H1 (cell line): ENCODE measurements around the gene SLC7A5. TPM values are rescaled to one million over a fixed set of nuclear protein-coding genes. Genes with fewer than 3 reads are reported as not detected.

Experiments used
- CTCF ChIA-PET: fragments of 300-600 bp; sonication (Branson Sonifier 250); formaldehyde crosslinking; loops from one replicate; lab custom pipeline; 2021; ENCODE audit not compliant: partially characterized antibody; lab: Charles Lee
- POLR2A ChIA-PET: fragments of 300-600 bp; sonication (Branson Sonifier 250); formaldehyde crosslinking; loops from one replicate; lab custom pipeline; 2021; ENCODE audit warnings: inconsistent platforms; ENCODE audit not compliant: partially characterized antibody; lab: Charles Lee
- DNase-seq, 2 experiments: peaks; one replicate each; pipeline versions ENCODE4 v3.0.0 to v3.0.0-alpha.2; 2010 to 2022; ENCODE audit warnings: low spot score in 2 of 2, low read depth in 1 of 2, mixed read lengths in 1 of 2
- FAIRE-seq: peaks from 2 replicates; lab custom pipeline; 2011; peaks lifted over from hg19 to GRCh38; lab: Jason Lieb, UNC
- H2AFZ ChIP-seq: 2 replicates; pipeline ENCODE4 v1.8.1; 2012; ENCODE audit warnings: low read length, inconsistent platforms
- H2AK5ac ChIP-seq: 2 replicates; pipeline ENCODE4 v1.6.1; 2013; ENCODE audit warnings: low read depth, low read length
- H2BK120ac ChIP-seq: replicated peaks from 2 replicates; pipeline ENCODE3; 2013; ENCODE audit warnings: low read depth, low read length, inconsistent platforms
- H2BK12ac ChIP-seq: 2 replicates; pipeline ENCODE4 v1.6.1; 2013; ENCODE audit warnings: low read depth, low read length
- H2BK15ac ChIP-seq: 2 replicates; pipeline ENCODE4 v1.6.1; 2013; ENCODE audit warnings: low read length
- H2BK20ac ChIP-seq: 2 replicates; pipeline ENCODE4 v1.6.1; 2013; ENCODE audit warnings: low read length
- H2BK5ac ChIP-seq: 2 replicates; pipeline ENCODE4 v1.6.1; 2013; ENCODE audit warnings: low read depth, low read length
- H3K14ac ChIP-seq: 2 replicates; pipeline ENCODE4 v1.6.1; 2013; ENCODE audit warnings: inconsistent platforms; ENCODE audit not compliant: insufficient read length
- H3K18ac ChIP-seq: 2 replicates; pipeline ENCODE4 v1.6.1; 2013; ENCODE audit warnings: low read length; ENCODE audit errors: extremely low read depth
- H3K23ac ChIP-seq: 2 replicates; pipeline ENCODE4 v1.6.1; 2013; ENCODE audit warnings: inconsistent platforms; ENCODE audit not compliant: insufficient read length
- H3K23me2 ChIP-seq: 2 replicates; pipeline ENCODE4 v1.6.1; 2013; ENCODE audit warnings: low read depth, low read length
- H3K27ac ChIP-seq: 2 replicates; pipeline ENCODE4 v1.6.1; 2011; ENCODE audit warnings: low read depth, low read length, inconsistent platforms
- H3K27me3 ChIP-seq, 4 experiments: replicated peaks in 1 of 4; 1 replicate in 1 of 4; 2 replicates in 3 of 4; pipeline versions ENCODE4 v1.6.1 to v1.8.1; 2011 to 2013; ENCODE audit warnings: low read length in 3 of 4, mild to moderate bottlenecking in 3 of 4, inconsistent platforms in 2 of 4, mixed read lengths in 2 of 4, moderate library complexity in 1 of 4; ENCODE audit not compliant: control insufficient read depth in 3 of 4, insufficient read depth in 3 of 4; ENCODE audit errors: extremely low read depth in 1 of 4
- H3K36me3 ChIP-seq, 4 experiments: 2 replicates each; pipeline versions ENCODE4 v1.6.1 to v1.8.1; 2011 to 2013; ENCODE audit warnings: mild to moderate bottlenecking in 4 of 4, low read length in 3 of 4, moderate library complexity in 2 of 4, control low read depth in 1 of 4, inconsistent platforms in 1 of 4; ENCODE audit not compliant: insufficient read depth in 4 of 4, control insufficient read depth in 2 of 4
- H3K4ac ChIP-seq: replicated peaks from 2 replicates; pipeline ENCODE3; 2013; ENCODE audit warnings: low read length, low read depth, mixed read lengths, inconsistent platforms; ENCODE audit not compliant: insufficient read length
- H3K4me1 ChIP-seq, 4 experiments: replicated peaks in 1 of 4; 1 replicate in 1 of 4; 2 replicates in 3 of 4; pipeline versions ENCODE4 v1.6.1 to v1.8.1; 2011 to 2013; ENCODE audit warnings: low read length in 3 of 4, inconsistent platforms in 2 of 4, mixed read lengths in 1 of 4; ENCODE audit not compliant: insufficient read depth in 4 of 4, control insufficient read depth in 3 of 4
- H3K4me2 ChIP-seq, 2 experiments: 2 replicates each; pipeline versions ENCODE4 v1.6.1 to v1.8.1; 2011 to 2013; ENCODE audit warnings: low read depth in 2 of 2, low read length in 2 of 2, control low read depth in 1 of 2, inconsistent platforms in 1 of 2, mild to moderate bottlenecking in 1 of 2; ENCODE audit not compliant: insufficient read depth in 1 of 2
- H3K4me3 ChIP-seq, 4 experiments: fragments of 200-600, 300-600 bp in 1 of 4; sonication (generic), shearing (Covaris generic), sonication (Bioruptor Twin) in 1 of 4; 2 replicates each; pipeline versions ENCODE4 v1.5.1 to v1.8.1; 2011 to 2016; ENCODE audit warnings: low read length in 4 of 4, low read depth in 3 of 4, control low read depth in 2 of 4, inconsistent platforms in 2 of 4, mild to moderate bottlenecking in 2 of 4, mixed read lengths in 1 of 4, moderate library complexity in 1 of 4; ENCODE audit not compliant: insufficient read depth in 2 of 4; ENCODE audit errors: extremely low read depth in 1 of 4
- H3K56ac ChIP-seq: replicated peaks from 2 replicates; pipeline ENCODE3; 2013; ENCODE audit warnings: low read depth, mild to moderate bottlenecking, mixed read lengths, low read length, inconsistent platforms; ENCODE audit not compliant: insufficient read length
- H3K79me1 ChIP-seq: 2 replicates; pipeline ENCODE4 v1.6.1; 2013; ENCODE audit warnings: low read depth, low read length, control low read depth
- H3K79me2 ChIP-seq, 2 experiments: 2 replicates each; pipeline versions ENCODE4 v1.6.1 to v1.8.1; 2012 to 2013; ENCODE audit warnings: low read length in 2 of 2, mild to moderate bottlenecking in 2 of 2, inconsistent platforms in 1 of 2; ENCODE audit not compliant: insufficient read depth in 2 of 2, control insufficient read depth in 1 of 2
- H3K9ac ChIP-seq, 4 experiments: replicated peaks in 1 of 4; 1 replicate in 1 of 4; 2 replicates in 3 of 4; pipeline versions ENCODE4 v1.6.1 to v1.8.1; 2011 to 2013; ENCODE audit warnings: low read depth in 3 of 4, low read length in 3 of 4, control low read depth in 2 of 4, mild to moderate bottlenecking in 2 of 4, moderate library complexity in 2 of 4, inconsistent platforms in 1 of 4; ENCODE audit errors: extremely low read depth in 1 of 4
- H3K9me3 ChIP-seq, 2 experiments: 2 replicates each; pipeline versions ENCODE4 v1.6.1 to v1.8.1; 2012 to 2013; ENCODE audit warnings: mild to moderate bottlenecking in 2 of 2, moderate library complexity in 2 of 2, control low read depth in 1 of 2, inconsistent platforms in 1 of 2, low read depth in 1 of 2, low read length in 1 of 2, mixed read lengths in 1 of 2; ENCODE audit not compliant: insufficient read depth in 2 of 2
- H4K20me1 ChIP-seq, 2 experiments: replicated peaks in 1 of 2; 2 replicates each; pipeline versions ENCODE3 to v1.8.1; 2011 to 2013; ENCODE audit warnings: inconsistent platforms in 2 of 2, low read length in 2 of 2, mild to moderate bottlenecking in 1 of 2; ENCODE audit not compliant: insufficient read depth in 2 of 2, control insufficient read depth in 1 of 2
- H4K5ac ChIP-seq: 2 replicates; pipeline ENCODE4 v1.6.1; 2013; ENCODE audit warnings: low read length, low read depth, mixed read lengths, inconsistent platforms; ENCODE audit not compliant: insufficient read length
- H4K8ac ChIP-seq: 2 replicates; pipeline ENCODE4 v1.8.0; 2013; ENCODE audit warnings: mild to moderate bottlenecking, moderate library complexity, low read length, inconsistent platforms; ENCODE audit not compliant: insufficient read depth; ENCODE audit errors: extremely low read depth
- H4K91ac ChIP-seq: replicated peaks from 2 replicates; pipeline ENCODE3; 2013; ENCODE audit warnings: low read length, mixed read lengths, inconsistent platforms; ENCODE audit not compliant: insufficient read length
- EZH2 ChIP-seq: fragments of 200-600 bp; sonication (generic); IDR thresholded peaks from 2 replicates; pipeline ENCODE4 v1.7.1; 2012; ENCODE audit warnings: low read depth, mild to moderate bottlenecking, moderate library complexity, low read length, inconsistent platforms; ENCODE audit not compliant: severe bottlenecking
- POLR2A ChIP-seq, 2 experiments: IDR thresholded peaks; 1 replicate in 1 of 2; 2 replicates in 1 of 2; pipeline ENCODE4 v1.6.1; 2011; ENCODE audit warnings: low read depth in 2 of 2, low read length in 2 of 2, mild to moderate bottlenecking in 2 of 2; ENCODE audit errors: control extremely low read depth in 1 of 2
- RFX5 ChIP-seq: IDR thresholded peaks from 2 replicates; pipeline ENCODE4 v1.6.1; 2011; ENCODE audit warnings: low read depth, low read length, improper control_type of control experiment, borderline replicate concordance
- SRF ChIP-seq: IDR thresholded peaks from 2 replicates; pipeline ENCODE4 v1.6.1; 2011; ENCODE audit warnings: mild to moderate bottlenecking, low read depth, low read length, moderate library complexity
- SUZ12 ChIP-seq: fragments of 200-600 bp; sonication (generic); IDR thresholded peaks from 2 replicates; pipeline ENCODE4 v1.6.1; 2012; ENCODE audit warnings: mild to moderate bottlenecking, inconsistent platforms, low read length, moderate library complexity, mixed read lengths
- WGBS, 2 experiments: shearing (Covaris generic) in 1 of 2; methylation state at CpG; one replicate each; pipeline versions ENCODE4 v1.1.6 to v1.1.7; 2013 to 2015; ENCODE audit warnings: low lambda C conversion rate in 2 of 2, mixed read lengths in 2 of 2, inconsistent platforms in 1 of 2, low coverage in 1 of 2, missing lambda C conversion rate in 1 of 2; ENCODE audit not compliant: insufficient replicate concordance in 2 of 2, insufficient coverage in 1 of 2, insufficient read length in 1 of 2; ENCODE audit errors: extremely low coverage in 1 of 2, missing lambda C conversion rate in 1 of 2; 5-methylcytosine and 5-hydroxymethylcytosine counted together
- polyA plus RNA-seq, 7 experiments: library from polyadenylated mRNA; depleted of rRNA in 3 of 7; stranded (reverse) in 5 of 7; unstranded in 2 of 7; fragments of >200 nt in 5 of 7; fragments of 200-250 nt in 2 of 7; gene quantifications; 1 replicate in 5 of 7; 2 replicates in 1 of 7; 4 replicates in 1 of 7; pipeline versions ENCODE4 v1.2.1 to v1.2.3, GENCODE V29; 2011 to 2013; ENCODE audit warnings: missing spikeins in 2 of 7, mixed read lengths in 2 of 7
- total RNA-seq: library from RNA; stranded (reverse); fragmentation: NEBNext Ultra II Directional; extraction: Animal tissue kit (Norgen Biotek cat#: 25700); gene quantifications from 2 replicates; pipeline ENCODE4 v1.2.1, GENCODE V29; 2021
- TF ChIP-seq, protein P1 (sequence below): IDR thresholded peaks from 2 replicates; pipeline ENCODE4 v1.6.1; 2012; ENCODE audit warnings: inconsistent platforms
- TF ChIP-seq, protein P2 (sequence below), 3 experiments: IDR thresholded peaks; 1 replicate in 2 of 3; 2 replicates in 1 of 3; pipeline versions ENCODE4 v1.5.1 to v1.6.1; 2011; ENCODE audit warnings: low read length in 3 of 3, mild to moderate bottlenecking in 3 of 3, inconsistent platforms in 2 of 3, low read depth in 1 of 3, moderate library complexity in 1 of 3; ENCODE audit not compliant: insufficient read depth in 1 of 3; ENCODE audit errors: control extremely low read depth in 1 of 3
- TF ChIP-seq, protein P3 (sequence below): IDR thresholded peaks from 2 replicates; pipeline ENCODE4 v1.6.1; 2011; ENCODE audit warnings: low read length, improper control_type of control experiment

The SLC7A5 gene
- total and polyA plus RNA-seq, 2 of the 8 experiments (the other 6 are each of a cell fraction or from before 2014, with no cell fraction given), result 68.2 to 341 TPM

DNA sequence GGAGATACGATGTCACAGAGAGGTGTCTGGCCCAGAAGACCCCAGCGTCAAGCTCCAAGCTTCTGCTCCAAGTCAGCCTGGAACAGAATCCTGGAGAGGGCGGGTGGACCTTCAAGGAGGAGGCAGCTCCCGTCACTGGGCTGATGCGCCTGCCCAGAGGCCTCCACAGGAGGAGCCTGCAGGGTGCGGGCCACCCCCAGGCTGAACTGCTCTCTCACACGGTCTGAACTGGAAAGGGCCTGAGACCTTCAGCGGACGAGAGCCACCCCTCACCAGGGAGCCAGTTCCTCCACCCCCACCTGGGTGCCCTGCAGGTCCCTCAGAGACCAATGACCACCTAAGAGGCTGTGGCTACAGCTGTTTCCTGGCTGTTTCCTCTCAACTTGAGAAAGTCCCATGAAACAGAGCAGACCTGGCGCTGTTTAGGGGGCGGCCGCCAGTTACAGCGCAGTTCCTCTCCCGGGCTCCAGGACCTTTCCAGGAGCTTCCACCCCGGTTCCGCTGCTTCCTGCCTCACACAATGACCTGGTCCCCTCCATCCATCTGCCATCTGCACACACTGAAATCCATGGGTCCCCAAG is 67.5 kb downstream of the SLC7A5 start:
- Histone ChIP-seq H2BK15ac (no peak overlapping the region), H2AK5ac (no peak overlapping the region), H3K4me3 (no peak overlapping the region), H3K79me1 (no peaks in the 10 kb centered on the region), H3K36me3 (no peaks in the 10 kb centered on the region), H3K23ac (no peak overlapping the region), H2BK20ac (no peak overlapping the region), H3K9me3 (no peaks in the 10 kb centered on the region), H3K9ac (no peak overlapping the region), H4K20me1 (no peaks in the 10 kb centered on the region), H2BK12ac (no peak overlapping the region), H3K23me2 (no peaks in the 10 kb centered on the region), H3K4me1 (peaks cover 0 to 8% (median 0%) of the 10 kb centered on the region in 4 experiments; a peak in 2 of 7 replicates), H3K79me2 (no peaks in the 10 kb centered on the region), H3K4ac (no peak overlapping the region), H3K56ac (no peak overlapping the region), H3K27me3 (no peaks in the 10 kb centered on the region), H4K8ac (no peak overlapping the region), H4K5ac (no peak overlapping the region), H2BK5ac (no peak overlapping the region), H2AFZ (no peak overlapping the region), H3K4me2 (no peak overlapping the region), H3K18ac (no peak overlapping the region), H3K14ac (no peak overlapping the region), H2BK120ac (no peak overlapping the region), H3K27ac (no peak overlapping the region), H4K91ac (no peak overlapping the region)
- WGBS, 2 experiments, result 90% methylated on average over 15 of the region's 16 CpGs; no CpG with 5 or more reads in 1 of the 2 experiments
- DNase-seq (no peak), FAIRE-seq (no peak)
- ChIA-PET POLR2A (interaction anchor here (1.0 to 2.7 kb wide), 7 partner anchors 12 to 70 kb away, joined by 3 to 10 read pairs (median 6); no protein-coding TSS in a partner anchor), CTCF (interaction anchor here (0.5 to 1.9 kb wide), 6 partner anchors 9 to 757 kb away, joined by 3 to 7 read pairs (median 5); no protein-coding TSS in a partner anchor)
- TF ChIP-seq RFX5 (no peak), POLR2A (IDR thresholded peaks at IDR 0.05; ENCODE audit: control extremely low read depth in 1 of 2, low read depth in 2 of 2, low read length in 2 of 2) (no peak), SUZ12 (no peak), EZH2 (no peak), SRF (no peak)
- TF ChIP-seq, protein P1, sequence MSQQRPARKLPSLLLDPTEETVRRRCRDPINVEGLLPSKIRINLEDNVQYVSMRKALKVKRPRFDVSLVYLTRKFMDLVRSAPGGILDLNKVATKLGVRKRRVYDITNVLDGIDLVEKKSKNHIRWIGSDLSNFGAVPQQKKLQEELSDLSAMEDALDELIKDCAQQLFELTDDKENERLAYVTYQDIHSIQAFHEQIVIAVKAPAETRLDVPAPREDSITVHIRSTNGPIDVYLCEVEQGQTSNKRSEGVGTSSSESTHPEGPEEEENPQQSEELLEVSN, result no peak
- TF ChIP-seq, protein P2, sequence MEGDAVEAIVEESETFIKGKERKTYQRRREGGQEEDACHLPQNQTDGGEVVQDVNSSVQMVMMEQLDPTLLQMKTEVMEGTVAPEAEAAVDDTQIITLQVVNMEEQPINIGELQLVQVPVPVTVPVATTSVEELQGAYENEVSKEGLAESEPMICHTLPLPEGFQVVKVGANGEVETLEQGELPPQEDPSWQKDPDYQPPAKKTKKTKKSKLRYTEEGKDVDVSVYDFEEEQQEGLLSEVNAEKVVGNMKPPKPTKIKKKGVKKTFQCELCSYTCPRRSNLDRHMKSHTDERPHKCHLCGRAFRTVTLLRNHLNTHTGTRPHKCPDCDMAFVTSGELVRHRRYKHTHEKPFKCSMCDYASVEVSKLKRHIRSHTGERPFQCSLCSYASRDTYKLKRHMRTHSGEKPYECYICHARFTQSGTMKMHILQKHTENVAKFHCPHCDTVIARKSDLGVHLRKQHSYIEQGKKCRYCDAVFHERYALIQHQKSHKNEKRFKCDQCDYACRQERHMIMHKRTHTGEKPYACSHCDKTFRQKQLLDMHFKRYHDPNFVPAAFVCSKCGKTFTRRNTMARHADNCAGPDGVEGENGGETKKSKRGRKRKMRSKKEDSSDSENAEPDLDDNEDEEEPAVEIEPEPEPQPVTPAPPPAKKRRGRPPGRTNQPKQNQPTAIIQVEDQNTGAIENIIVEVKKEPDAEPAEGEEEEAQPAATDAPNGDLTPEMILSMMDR (IDR thresholded peaks at IDR 0.05; ENCODE audit: control extremely low read depth in 1 of 3, insufficient read depth in 1 of 3, low read depth in 1 of 3, low read length in 3 of 3), result no peak
- TF ChIP-seq, protein P3, sequence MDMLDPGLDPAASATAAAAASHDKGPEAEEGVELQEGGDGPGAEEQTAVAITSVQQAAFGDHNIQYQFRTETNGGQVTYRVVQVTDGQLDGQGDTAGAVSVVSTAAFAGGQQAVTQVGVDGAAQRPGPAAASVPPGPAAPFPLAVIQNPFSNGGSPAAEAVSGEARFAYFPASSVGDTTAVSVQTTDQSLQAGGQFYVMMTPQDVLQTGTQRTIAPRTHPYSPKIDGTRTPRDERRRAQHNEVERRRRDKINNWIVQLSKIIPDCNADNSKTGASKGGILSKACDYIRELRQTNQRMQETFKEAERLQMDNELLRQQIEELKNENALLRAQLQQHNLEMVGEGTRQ, result no peak
